Measurements from ENCODE around the gene KRR1.

GRCh38 chr12:75525263-75525662, 13.9 kb upstream of the KRR1 start:
- TF ChIP-seq ZNF780A (CRISPR knock-in tag; IDR thresholded peaks at IDR 0.05) = no peak
- TF ChIP-seq NR2C2 (CRISPR knock-in tag; IDR thresholded peaks at IDR 0.05; ENCODE audit: borderline replicate concordance) = no peak
- TF ChIP-seq, protein P1, sequence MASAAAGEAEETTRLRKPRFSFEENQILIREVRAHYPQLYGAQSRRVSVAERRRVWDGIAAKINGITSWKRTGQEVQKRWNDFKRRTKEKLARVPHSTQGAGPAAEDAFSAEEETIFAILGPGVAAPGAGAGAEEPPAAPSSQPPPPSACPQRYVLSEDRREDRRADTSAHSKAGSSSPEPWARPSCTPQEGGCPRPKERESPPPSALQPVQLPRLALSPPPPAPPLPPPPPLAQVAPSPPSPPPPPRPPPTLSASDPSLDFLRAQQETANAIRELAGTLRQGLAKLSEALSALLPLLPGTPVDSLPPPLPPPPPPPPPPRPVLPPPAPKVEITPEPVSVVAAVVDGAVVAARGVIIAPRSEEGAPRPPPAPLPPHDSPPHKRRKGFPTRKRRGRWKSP (CRISPR knock-in tag; IDR thresholded peaks at IDR 0.05) = no peak
- no peak for TF ChIP-seq U2AF1 (optimal IDR thresholded peaks at IDR 0.05; ENCODE audit: low read depth, low read length)
- no peak for TF ChIP-seq ETV6 (CRISPR knock-in tag; conservative IDR thresholded peaks at IDR 0.05)
- no peak for TF ChIP-seq ZNF615 (CRISPR knock-in tag; IDR thresholded peaks at IDR 0.05; ENCODE audit: borderline replicate concordance)
- TF ChIP-seq, protein P2, sequence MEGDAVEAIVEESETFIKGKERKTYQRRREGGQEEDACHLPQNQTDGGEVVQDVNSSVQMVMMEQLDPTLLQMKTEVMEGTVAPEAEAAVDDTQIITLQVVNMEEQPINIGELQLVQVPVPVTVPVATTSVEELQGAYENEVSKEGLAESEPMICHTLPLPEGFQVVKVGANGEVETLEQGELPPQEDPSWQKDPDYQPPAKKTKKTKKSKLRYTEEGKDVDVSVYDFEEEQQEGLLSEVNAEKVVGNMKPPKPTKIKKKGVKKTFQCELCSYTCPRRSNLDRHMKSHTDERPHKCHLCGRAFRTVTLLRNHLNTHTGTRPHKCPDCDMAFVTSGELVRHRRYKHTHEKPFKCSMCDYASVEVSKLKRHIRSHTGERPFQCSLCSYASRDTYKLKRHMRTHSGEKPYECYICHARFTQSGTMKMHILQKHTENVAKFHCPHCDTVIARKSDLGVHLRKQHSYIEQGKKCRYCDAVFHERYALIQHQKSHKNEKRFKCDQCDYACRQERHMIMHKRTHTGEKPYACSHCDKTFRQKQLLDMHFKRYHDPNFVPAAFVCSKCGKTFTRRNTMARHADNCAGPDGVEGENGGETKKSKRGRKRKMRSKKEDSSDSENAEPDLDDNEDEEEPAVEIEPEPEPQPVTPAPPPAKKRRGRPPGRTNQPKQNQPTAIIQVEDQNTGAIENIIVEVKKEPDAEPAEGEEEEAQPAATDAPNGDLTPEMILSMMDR (CRISPR knock-in tag; IDR thresholded peaks at IDR 0.05) = no peak
- no peak for TF ChIP-seq ATF3 (CRISPR knock-in tag; IDR thresholded peaks at IDR 0.05)
